ENCODE measurements around the gene PHF21A. TPM values are rescaled to one million over a fixed set of nuclear protein-coding genes. Genes with fewer than 3 reads are reported as not detected.
A peak's percentile ranks its signal among the peaks of the same experiment; 100 is the strongest.

Gene PHF21A
- total and polyA plus RNA-seq, 2 of the 8 experiments (the other 6 are each of a cell fraction or from before 2014, with no cell fraction given) = 17.6 to 40.3 TPM

DNA sequence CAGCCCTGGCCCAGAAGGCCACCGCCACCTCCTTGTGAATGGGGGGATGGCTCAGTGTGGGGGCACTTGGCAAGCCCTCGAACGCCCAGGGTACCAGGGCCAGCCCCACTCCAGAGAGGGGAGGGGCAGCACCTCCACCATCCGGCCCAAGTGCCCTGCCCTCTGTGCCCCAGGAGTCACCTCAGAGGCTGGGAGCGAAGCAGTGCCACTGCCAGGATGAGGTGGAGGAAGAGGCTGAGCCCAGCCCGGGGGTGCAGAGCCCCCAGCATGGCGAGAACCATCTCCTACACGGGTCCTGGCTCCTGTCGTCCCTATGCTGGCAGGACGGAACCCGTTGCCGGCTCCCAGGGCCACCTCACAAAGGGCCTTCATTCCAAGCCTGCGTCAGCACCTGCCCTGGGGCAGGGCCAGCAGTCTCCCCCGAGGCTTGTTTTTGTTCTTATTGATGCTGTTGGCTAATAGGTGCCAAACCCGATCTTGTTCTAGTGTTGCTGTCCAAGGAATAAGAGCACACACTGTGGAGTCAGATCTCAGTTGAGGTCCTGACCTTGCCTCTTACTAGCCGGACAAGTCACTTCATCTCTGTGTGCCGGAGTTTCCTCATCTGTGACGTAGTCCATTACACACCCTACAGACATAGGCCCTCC is 214.2 kb downstream of the PHF21A start, which contains the start of gene FREY1:
Gene FREY1 (minus strand): TSS at position 307 of the 647 bp plus-strand sequence. CDS start 26 bp downstream, at position 281.
- H2AK5ac ChIP-seq (ENCODE audit: low read depth, low read length) = no peak within 1 kb of the TSS
- no peak within 1 kb of the TSS for H3K27ac ChIP-seq (ENCODE audit: low read depth, low read length)
- no peaks in the 10 kb centered on the region for H3K79me1 ChIP-seq (ENCODE audit: low read depth, low read length)
- H4K8ac ChIP-seq (ENCODE audit: extremely low read depth, insufficient read depth, low read length) = peak within 1 kb of the TSS; percentile 80
- ChIA-PET CTCF (ENCODE audit: partially characterized antibody) (interaction anchor here (1.4 kb wide), 1 partner anchor 13 kb away, joined by 4 read pairs; no protein-coding TSS in a partner anchor), POLR2A (ENCODE audit: partially characterized antibody) (interaction anchor here (0.8 to 6.2 kb wide), 5 partner anchors 9 to 38 kb away, joined by 3 to 36 read pairs (median 3); partner anchors contain the start of gene PEX16)
- no peak within 1 kb of the TSS for H3K4ac ChIP-seq (replicated peaks; ENCODE audit: insufficient read length, low read depth, low read length)
- H2BK5ac ChIP-seq (ENCODE audit: low read depth, low read length) = no peak within 1 kb of the TSS
- H2BK20ac ChIP-seq (ENCODE audit: low read length) = no peak within 1 kb of the TSS
- peaks cover 6 to 23% (median 18%) of the 10 kb centered on the region in 4 experiments; a peak in 6 of 8 replicates for H3K36me3 ChIP-seq (ENCODE audit: control insufficient read depth in 2 of 4, insufficient read depth in 4 of 4, low read length in 3 of 4)
- no peaks in the 10 kb centered on the region for H3K27me3 ChIP-seq (replicated peaks in 1 of 4; ENCODE audit: control insufficient read depth in 3 of 4, extremely low read depth in 1 of 4, insufficient read depth in 3 of 4, low read length in 3 of 4)
- no peak within 1 kb of the TSS for H3K9ac ChIP-seq (replicated peaks in 1 of 4; ENCODE audit: extremely low read depth in 1 of 4, low read depth in 3 of 4, low read length in 3 of 4)
- 0 out of 2 replicates have a peak, but pooled peaks cover 2% of the 10 kb centered on the region for H3K23me2 ChIP-seq (ENCODE audit: low read depth, low read length)
- peak within 1 kb of the TSS; percentile 54 for H4K91ac ChIP-seq (replicated peaks; ENCODE audit: insufficient read length, low read length)
- FAIRE-seq = no peak
- no peak within 1 kb of the TSS for H3K23ac ChIP-seq (ENCODE audit: insufficient read length)
- no peak within 1 kb of the TSS for H2BK15ac ChIP-seq (ENCODE audit: low read length)
- no peak for DNase-seq (ENCODE audit: low read depth in 1 of 2, low spot score in 2 of 2)
- no peak within 1 kb of the TSS for H2BK120ac ChIP-seq (replicated peaks; ENCODE audit: low read depth, low read length)
- no peak within 1 kb of the TSS for H4K5ac ChIP-seq (ENCODE audit: insufficient read length, low read depth, low read length)
- H3K9me3 ChIP-seq (ENCODE audit: insufficient read depth in 2 of 2, low read depth in 1 of 2, low read length in 1 of 2) = no peaks in the 10 kb centered on the region
- 93% methylated on average over 17 of the region's 18 CpGs; no CpG with 5 or more reads in 1 of the 2 experiments for WGBS, 2 experiments (ENCODE audit: extremely low coverage in 1 of 2, insufficient coverage in 1 of 2, insufficient read length in 1 of 2, insufficient replicate concordance in 2 of 2, low coverage in 1 of 2, low lambda C conversion rate in 2 of 2, missing lambda C conversion rate in 1 of 2)
- no peak within 1 kb of the TSS for H2AFZ ChIP-seq (ENCODE audit: low read length)
- no peak within 1 kb of the TSS for H3K18ac ChIP-seq (ENCODE audit: extremely low read depth, low read length)
- no peaks in the 10 kb centered on the region for H3K79me2 ChIP-seq (ENCODE audit: control insufficient read depth in 1 of 2, insufficient read depth in 2 of 2, low read length in 2 of 2)
- no peak within 1 kb of the TSS for H2BK12ac ChIP-seq (ENCODE audit: low read depth, low read length)
- peaks cover 0 to 17% of the 10 kb centered on the region in 2 experiments for H4K20me1 ChIP-seq (replicated peaks in 1 of 2; ENCODE audit: control insufficient read depth in 1 of 2, insufficient read depth in 2 of 2, low read length in 2 of 2)
- H3K4me2 ChIP-seq (ENCODE audit: insufficient read depth in 1 of 2, low read depth in 2 of 2, low read length in 2 of 2) = no peak within 1 kb of the TSS
- H3K4me1 ChIP-seq (replicated peaks in 1 of 4; ENCODE audit: control insufficient read depth in 3 of 4, insufficient read depth in 4 of 4, low read length in 3 of 4) = no peaks in the 10 kb centered on the region; a peak in 1 of 7 replicates
- no peak within 1 kb of the TSS for H3K14ac ChIP-seq (ENCODE audit: insufficient read length)
- no peak within 1 kb of the TSS for H3K4me3 ChIP-seq (ENCODE audit: extremely low read depth in 1 of 4, insufficient read depth in 2 of 4, low read depth in 3 of 4, low read length in 4 of 4)
- no peak within 1 kb of the TSS for H3K56ac ChIP-seq (replicated peaks; ENCODE audit: insufficient read length, low read depth, low read length)
- TF ChIP-seq ZNF274 (IDR thresholded peaks at IDR 0.05; ENCODE audit: borderline replicate concordance, extremely low read depth, low read length) (no peak), TAF7 (optimal IDR thresholded peaks at IDR 0.05; ENCODE audit: borderline replicate concordance, low read depth, low read length) (no peak), NRF1 (IDR thresholded peaks at IDR 0.05; ENCODE audit: low read depth, low read length) (no peak), SAP30 (IDR thresholded peaks at IDR 0.05; ENCODE audit: insufficient read depth, insufficient replicate concordance, low read length) (no peak), EZH2 (IDR thresholded peaks at IDR 0.05; ENCODE audit: low read depth, low read length, severe bottlenecking) (no peak), HDAC6 (IDR thresholded peaks at IDR 0.05; ENCODE audit: low read depth, low read length) (no peak), RAD21 (IDR thresholded peaks at IDR 0.05 in 1 of 2, conservative IDR thresholded peaks at IDR 0.05 in 1 of 2; ENCODE audit: low read depth in 2 of 2, low read length in 2 of 2) (no peak), RFX5 (IDR thresholded peaks at IDR 0.05; ENCODE audit: borderline replicate concordance, low read depth, low read length) (no peak), YY1 (IDR thresholded peaks at IDR 0.05; ENCODE audit: low read depth, low read length) (no peak), KDM4A (IDR thresholded peaks at IDR 0.05; ENCODE audit: low read depth, low read length, severe bottlenecking) (no peak)
- TF ChIP-seq, protein P1, sequence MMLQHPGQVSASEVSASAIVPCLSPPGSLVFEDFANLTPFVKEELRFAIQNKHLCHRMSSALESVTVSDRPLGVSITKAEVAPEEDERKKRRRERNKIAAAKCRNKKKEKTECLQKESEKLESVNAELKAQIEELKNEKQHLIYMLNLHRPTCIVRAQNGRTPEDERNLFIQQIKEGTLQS (IDR thresholded peaks at IDR 0.05; ENCODE audit: insufficient read depth, low read depth, low read length) = no peak
